Psoas muscle (tissue), 8 donors: ENCODE measurements around the gene AXIN1. TPM values are rescaled to one million over a fixed set of nuclear protein-coding genes. Genes with fewer than 3 reads are reported as not detected.
A peak's percentile ranks its signal among the peaks of the same experiment; 100 is the strongest.
"Not testable (repeated sequence)": the region's sequence is repeated elsewhere in the genome, so short reads cannot be mapped to it uniquely, and the experiment has no call there.

ENCODE experiments used
- ATAC-seq, 4 donors: fragments of 200-7000 bp; cut with Tn5 transposase; one replicate each; pipeline ENCODE4 v1.9.1; 2020; ENCODE audit warnings: moderate library complexity in 3 of 4, mild to moderate bottlenecking in 2 of 4
- DNase-seq, 2 donors: peaks; one replicate each; pipeline ENCODE4 v3.0.0-alpha.2; 2020
- H3K27ac ChIP-seq: fragments of 200-600 bp; one replicate; pipeline ENCODE4 v1.8.0; 2022
- H3K27me3 ChIP-seq, 3 donors: fragments of 200-600 bp in 1 of 3; one replicate each; pipeline versions ENCODE4 v1.6.1 to v1.8.0; 2013 to 2022; ENCODE audit warnings: low read length in 2 of 3, mild to moderate bottlenecking in 2 of 3, moderate library complexity in 1 of 3; ENCODE audit not compliant: insufficient read depth in 3 of 3
- H3K36me3 ChIP-seq, 2 donors: fragments of 200-600 bp in 1 of 2; one replicate each; pipeline versions ENCODE4 v1.6.1 to v1.8.0; 2013 to 2022; ENCODE audit warnings: low read depth in 1 of 2, mild to moderate bottlenecking in 1 of 2, moderate library complexity in 1 of 2; ENCODE audit not compliant: insufficient read depth in 1 of 2
- H3K4me1 ChIP-seq: fragments of 200-600 bp; one replicate; pipeline ENCODE4 v1.8.0; 2022
- H3K4me3 ChIP-seq: fragments of 200-600 bp; one replicate; pipeline ENCODE4 v1.8.0; 2022; ENCODE audit warnings: mild to moderate bottlenecking
- H3K9me3 ChIP-seq: fragments of 200-600 bp; one replicate; pipeline ENCODE4 v1.8.0; 2022
- CTCF ChIP-seq: fragments of 200-600 bp; IDR thresholded peaks from one replicate; pipeline ENCODE4 v1.8.0; 2022; ENCODE audit warnings: antibody characterized with exemption
- WGBS, 3 donors: extraction: QIAGEN DNeasy Blood & Tissue Kit; methylation state at CpG; one replicate each; pipeline versions ENCODE4 v1.1.6 to v1.1.7; 2013; 5-methylcytosine and 5-hydroxymethylcytosine counted together
- intact Hi-C, 2 donors: fragments of 100-400 bp; cut with DNase I; formaldehyde crosslinking; loops; one replicate each; pipeline versions ENCODE4 v1.11.0 to v1.14.2; 2022
- polyA plus RNA-seq, 3 donors: library from polyadenylated mRNA; stranded (reverse); fragments of 200-250 nt; gene quantifications; one replicate each; pipeline ENCODE4 v1.2.3, GENCODE V29; 2013
- total RNA-seq, 4 donors: library from RNA; stranded (reverse); fragmentation: NEBNext Ultra II Directional in 2 of 4; extraction: Animal tissue kit (Norgen Biotek cat#: 25700) in 2 of 4; gene quantifications; one replicate each; pipeline versions ENCODE4 v1.2.1 to v1.2.4, GENCODE V29; 2021 to 2023
- donor health status: healthy with polysubstance abuse.
- donor health status: DM: no; HTN: no; CAD: no; lungs with moderate emphysema.
- donor health status: Bipolar disorder and iron deficiency.
- donor health status: healthy.
- donor health status: DM: yes; HTN: yes; CAD: no.
- donor health status: DM: no; HTN: no; CAD: no.
- donor health status: DM: no; HTN: no; CAD: no.
- donor health status: DM: yes; HTN: yes; CAD: no.

AXIN1 gene
- total and polyA plus RNA-seq, 7 donors, result 12.1 to 32.3 (median 23.2) TPM

DNA sequence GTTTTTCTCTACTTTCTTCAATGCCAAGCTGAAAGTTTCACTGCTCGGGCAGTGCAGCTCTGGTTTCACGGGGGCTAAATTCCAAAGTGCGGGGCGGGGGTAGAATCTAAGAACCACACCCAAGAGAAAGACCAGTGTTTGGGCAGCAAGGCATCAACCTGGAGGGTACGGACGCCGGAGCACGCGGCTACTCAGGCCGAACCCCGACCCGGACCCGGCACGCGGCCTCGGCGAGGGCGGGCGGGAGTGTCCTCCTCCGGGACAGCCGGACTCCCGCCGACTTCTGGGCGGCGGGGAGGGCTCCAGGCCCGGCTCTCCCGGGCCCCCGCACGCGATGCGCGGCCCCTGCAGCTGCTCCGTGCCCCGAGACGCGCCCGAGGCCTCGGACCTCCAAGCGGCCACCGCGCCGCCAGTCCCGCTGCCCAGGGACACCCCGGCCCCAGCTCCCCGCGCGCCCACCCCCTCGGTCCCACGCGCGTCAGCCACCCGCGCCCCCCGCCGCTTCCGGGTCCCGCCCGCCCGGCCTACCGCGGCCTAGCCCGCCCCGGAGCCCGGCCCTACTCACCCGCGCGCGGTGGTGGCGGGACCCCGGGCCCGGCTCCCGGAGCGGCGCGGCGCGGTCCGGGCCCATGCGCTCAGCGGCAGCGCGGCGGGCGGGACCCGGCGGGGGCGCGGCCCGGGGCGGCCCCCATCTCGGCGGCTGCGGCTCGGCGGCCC, 561 bp downstream of the AXIN1 start:
- H3K9me3 ChIP-seq, result no peaks in the 10 kb centered on the region
- WGBS, 3 donors, result 0 to 1% (median 1%) methylated on average over 31 to 94 of the region's 95 CpGs
- peak overlapping the region; percentile 79 for H3K4me3 ChIP-seq
- H3K36me3 ChIP-seq, result peaks cover 0 to 11% of the 10 kb centered on the region in 2 donors
- intact Hi-C loops, result loop anchor here in 1 of 2 donors (5.0 to 10.0 kb wide), 2 partner anchors 125 to 147 kb away; partner anchors contain the start of gene LUC7L
- TF ChIP-seq CTCF, result no peak
- ATAC-seq (no peak), DNase-seq (peak in 1 of 2 donors; percentile 49)
- peaks cover 11% of the 10 kb centered on the region for H3K4me1 ChIP-seq
- no peaks in the 10 kb centered on the region for H3K27me3 ChIP-seq
- peak overlapping the region; percentile 76 for H3K27ac ChIP-seq

GRCh38 chr16:350203-350602, 2.3 kb downstream of the AXIN1 start:
- ATAC-seq (no peak), DNase-seq (no peak)
- intact Hi-C loops, result loop anchor here in 1 of 2 donors (5.0 to 10.0 kb wide), 2 partner anchors 123 to 145 kb away; partner anchors contain the start of gene LUC7L
- WGBS, 3 donors, result 66 to 75% (median 70%) methylated on average over 8 of the region's 8 CpGs
- Histone ChIP-seq H3K27me3 (no peaks in the 10 kb centered on the region), H3K4me1 (peaks cover 11% of the 10 kb centered on the region), H3K9me3 (no peaks in the 10 kb centered on the region), H3K27ac (no peak overlapping the region), H3K36me3 (peaks cover 0 to 27% of the 10 kb centered on the region in 2 donors), H3K4me3 (no peak overlapping the region)
- TF ChIP-seq CTCF, result no peak

- H3K36me3 ChIP-seq, result peaks cover 0 to 34% of the 10 kb centered on the region in 2 donors
- intact Hi-C loops, result no loop called here
- DNase-seq, result no peak
- H3K4me1 ChIP-seq, result peaks cover 11% of the 10 kb centered on the region
- no peak for ATAC-seq
- 87 to 92% (median 89%) methylated on average over 7 of the region's 7 CpGs for WGBS, 3 donors
- H3K27me3 ChIP-seq, result no peaks in the 10 kb centered on the region
- H3K9me3 ChIP-seq, result no peaks in the 10 kb centered on the region
- no peak for TF ChIP-seq CTCF
- H3K27ac ChIP-seq, result no peak overlapping the region
- no peak overlapping the region for H3K4me3 ChIP-seq
Observed at GRCh38 chr16:349211-349610, 3.3 kb downstream of the AXIN1 start.

- H3K4me1 ChIP-seq, result peaks cover 11% of the 10 kb centered on the region
- H3K27ac ChIP-seq, DNase-seq, H3K4me3 ChIP-seq, intact Hi-C loops, H3K9me3 ChIP-seq, H3K27me3 ChIP-seq, ATAC-seq: not testable (repeated sequence)
- 93 to 97% (median 93%) methylated on average over 9 to 10 of the region's 10 CpGs for WGBS, 3 donors
- H3K36me3 ChIP-seq, result peaks cover 0 to 34% of the 10 kb centered on the region in 2 donors
Observed at GRCh38 chr16:348495-348894, 4.0 kb downstream of the AXIN1 start.

- Histone ChIP-seq H3K27ac (no peak overlapping the region), H3K36me3 (peaks cover 0 to 34% of the 10 kb centered on the region in 2 donors), H3K4me1 (peaks cover 7% of the 10 kb centered on the region), H3K4me3 (no peak overlapping the region), H3K9me3 (no peaks in the 10 kb centered on the region), H3K27me3 (no peaks in the 10 kb centered on the region)
- 92 to 94% (median 94%) methylated on average over 6 of the region's 6 CpGs for WGBS, 3 donors
- no peak for TF ChIP-seq CTCF
- ATAC-seq (no peak), DNase-seq (no peak)
- intact Hi-C loops, result no loop called here
Observed at GRCh38 chr16:347203-347602, 5.3 kb downstream of the AXIN1 start.
